Brain microvascular endothelial cell (primary cell): ENCODE measurements around the gene AGMO.

ENCODE experiments used
- DNase-seq: peaks from one replicate; pipeline ENCODE4 v3.0.0-alpha.2; 2020
- H3K27ac ChIP-seq: fragments of 250-450 bp; sonication (Bioruptor Pico); 2 replicates; pipeline ENCODE4 v1.5.1; 2020; ENCODE audit warnings: mild to moderate bottlenecking, moderate library complexity
- H3K27me3 ChIP-seq: fragments of 250-450 bp; sonication (Bioruptor Pico); replicated peaks from 2 replicates; pipeline ENCODE4 v1.5.1; 2020; ENCODE audit warnings: mild to moderate bottlenecking
- H3K36me3 ChIP-seq: fragments of 250-450 bp; sonication (Bioruptor Pico); replicated peaks from 2 replicates; pipeline ENCODE4 v1.5.1; 2020; ENCODE audit warnings: mild to moderate bottlenecking
- H3K4me3 ChIP-seq: 2 replicates; pipeline ENCODE4 v1.5.1; 2011; ENCODE audit warnings: low read depth, mild to moderate bottlenecking, control low read depth, low read length, moderate library complexity
- CTCF ChIP-seq: IDR thresholded peaks from 2 replicates; pipeline ENCODE4 v1.5.1; 2011; ENCODE audit warnings: low read depth, mild to moderate bottlenecking, moderate library complexity, low read length, control low read depth, inconsistent platforms; ENCODE audit errors: missing control alignments
- in situ Hi-C: cut with HindIII; loops from 2 replicates; pipeline ENCODE4 v1.10.0; 2017; ENCODE audit warnings: low sequenced_read_pairs, low pct_ligation_motif_present

The AGMO gene

GRCh38 chr7:15430911-15431310, 130.9 kb downstream of the AGMO start:
- TF ChIP-seq CTCF, result no peak
- in situ Hi-C loops, result no loop called here
- H3K27ac ChIP-seq, result no peak overlapping the region

GRCh38 chr7:15430191-15430590, 131.6 kb downstream of the AGMO start:
- no peak overlapping the region for H3K27ac ChIP-seq
- H3K27me3 ChIP-seq, result no peaks in the 10 kb centered on the region
- H3K4me3 ChIP-seq, result no peak overlapping the region
- no peak for DNase-seq
- in situ Hi-C loops, result no loop called here
- no peak for TF ChIP-seq CTCF
- H3K36me3 ChIP-seq, result no peaks in the 10 kb centered on the region

More at GRCh38 chr7:15430911-15431310, 130.9 kb downstream of the AGMO start:
- Histone ChIP-seq H3K27me3 (no peaks in the 10 kb centered on the region), H3K36me3 (no peaks in the 10 kb centered on the region), H3K4me3 (no peak overlapping the region)
- no peak for DNase-seq

GRCh38 chr7:15424468-15424867, 137.3 kb downstream of the AGMO start:
- DNase-seq, result no peak
- Histone ChIP-seq H3K27me3 (no peaks in the 10 kb centered on the region), H3K27ac (no peak overlapping the region), H3K4me3 (no peak overlapping the region), H3K36me3 (no peaks in the 10 kb centered on the region)
- in situ Hi-C loops, result no loop called here
- TF ChIP-seq CTCF, result no peak

GRCh38 chr7:15419596-15419995, 142.2 kb downstream of the AGMO start:
- in situ Hi-C loops, result no loop called here
- TF ChIP-seq CTCF, result no peak
- H3K27me3 ChIP-seq, result no peaks in the 10 kb centered on the region
- H3K27ac ChIP-seq, result no peak overlapping the region
- no peak for DNase-seq
- no peaks in the 10 kb centered on the region for H3K36me3 ChIP-seq
- H3K4me3 ChIP-seq, result no peak overlapping the region

- TF ChIP-seq CTCF, result no peak
- Histone ChIP-seq H3K36me3 (no peaks in the 10 kb centered on the region), H3K27ac (no peak overlapping the region), H3K27me3 (no peaks in the 10 kb centered on the region), H3K4me3 (no peak overlapping the region)
- DNase-seq, result no peak
- in situ Hi-C loops, result no loop called here
Measured at GRCh38 chr7:15418264-15418663, 143.6 kb downstream of the AGMO start.

- no peak overlapping the region for H3K4me3 ChIP-seq
- no peaks in the 10 kb centered on the region for H3K36me3 ChIP-seq
- TF ChIP-seq CTCF, result no peak
- in situ Hi-C loops, result no loop called here
- H3K27me3 ChIP-seq, result no peaks in the 10 kb centered on the region
- no peak for DNase-seq
- H3K27ac ChIP-seq, result no peak overlapping the region
Measured at GRCh38 chr7:15417341-15417988, 144.3 kb downstream of the AGMO start.
